CD14-positive monocyte (primary cell): ENCODE results near the gene PTEN. TPM values are rescaled to one million over a fixed set of nuclear protein-coding genes. Genes with fewer than 3 reads are reported as not detected.

Experiments used
- DNase-seq, 3 donors: peaks; one replicate each; pipeline ENCODE4 v3.0.0-alpha.2; 2011 to 2022
- H2AFZ ChIP-seq: 2 replicates; pipeline ENCODE4 v1.6.0; 2012; ENCODE audit warnings: mild to moderate bottlenecking, low read depth, low read length, inconsistent platforms; ENCODE audit not compliant: insufficient read depth, poor library complexity, severe bottlenecking
- H3K27ac ChIP-seq, 2 donors: 1 replicate in 1 of 2; 2 replicates in 1 of 2; pipeline ENCODE4 v1.5.1; 2012 to 2013; ENCODE audit warnings: low read length in 2 of 2, control low read depth in 1 of 2, inconsistent platforms in 1 of 2, low read depth in 1 of 2, mild to moderate bottlenecking in 1 of 2
- H3K27me3 ChIP-seq, 2 donors: one replicate each; pipeline versions ENCODE4 v1.6.0 to v1.6.1; 2011 to 2013; ENCODE audit warnings: low read length in 2 of 2; ENCODE audit not compliant: control insufficient read depth in 2 of 2, insufficient read depth in 2 of 2
- H3K36me3 ChIP-seq, 2 donors: replicated peaks in 1 of 2; 1 replicate in 1 of 2; 2 replicates in 1 of 2; pipeline versions ENCODE4 v1.5.1 to v1.6.1; 2012 to 2013; ENCODE audit warnings: low read length in 2 of 2, control low read depth in 1 of 2, inconsistent platforms in 1 of 2, mild to moderate bottlenecking in 1 of 2; ENCODE audit not compliant: insufficient read depth in 2 of 2, control insufficient read depth in 1 of 2
- H3K4me1 ChIP-seq, 2 donors: 1 replicate in 1 of 2; 2 replicates in 1 of 2; pipeline versions ENCODE4 v1.5.1 to v1.6.1; 2012 to 2013; ENCODE audit warnings: low read length in 2 of 2, control low read depth in 1 of 2, inconsistent platforms in 1 of 2, mild to moderate bottlenecking in 1 of 2, moderate library complexity in 1 of 2; ENCODE audit not compliant: insufficient read depth in 2 of 2, control insufficient read depth in 1 of 2
- H3K4me2 ChIP-seq: replicated peaks from 2 replicates; pipeline ENCODE3; 2012; ENCODE audit warnings: low read length, moderate library complexity, mild to moderate bottlenecking; ENCODE audit not compliant: poor library complexity, severe bottlenecking; ENCODE audit errors: extremely low read depth
- H3K4me3 ChIP-seq, 3 experiments: fragments of 200-600 bp in 1 of 3; sonication (generic) in 1 of 3; replicated peaks in 1 of 3; 1 replicate in 2 of 3; 2 replicates in 1 of 3; pipeline ENCODE4 v1.5.1; 2011 to 2013; ENCODE audit warnings: low read length in 3 of 3, mild to moderate bottlenecking in 3 of 3, control low read depth in 2 of 3, low read depth in 2 of 3, inconsistent platforms in 1 of 3, moderate library complexity in 1 of 3
- H3K79me2 ChIP-seq: 2 replicates; pipeline ENCODE4 v1.6.0; 2012; ENCODE audit warnings: mild to moderate bottlenecking, control low read depth, inconsistent platforms, low read length, moderate library complexity; ENCODE audit not compliant: insufficient read depth
- H3K9ac ChIP-seq: 2 replicates; pipeline ENCODE4 v1.6.0; 2017; ENCODE audit warnings: low read length, mild to moderate bottlenecking; ENCODE audit not compliant: insufficient read depth, poor library complexity, severe bottlenecking
- H3K9me3 ChIP-seq, 2 donors: replicated peaks in 1 of 2; 1 replicate in 1 of 2; 2 replicates in 1 of 2; pipeline versions ENCODE4 v1.5.1 to v1.6.1; 2012 to 2013; ENCODE audit warnings: low read length in 2 of 2, control low read depth in 1 of 2; ENCODE audit not compliant: control insufficient read depth in 1 of 2, insufficient read depth in 1 of 2
- H4K20me1 ChIP-seq: 2 replicates; pipeline ENCODE4 v1.6.0; 2012; ENCODE audit warnings: mild to moderate bottlenecking, low read length, control low read depth, moderate library complexity; ENCODE audit not compliant: insufficient read depth
- H3K27ac Mint-ChIP-seq, 7 donors: one replicate each; pipeline ENCODE4 v1.8.0; 2020; ENCODE audit warnings: mild to moderate bottlenecking in 7 of 7, mixed read lengths in 7 of 7, moderate library complexity in 6 of 7, inconsistent platforms in 2 of 7
- H3K27me3 Mint-ChIP-seq, 3 donors: one replicate each; pipeline ENCODE4 v1.8.0; 2021 to 2022; ENCODE audit warnings: low read depth in 3 of 3, mild to moderate bottlenecking in 3 of 3, mixed read lengths in 3 of 3, moderate library complexity in 3 of 3, inconsistent platforms in 1 of 3
- H3K36me3 Mint-ChIP-seq, 2 donors: one replicate each; pipeline ENCODE4 v1.8.0; 2020; ENCODE audit warnings: mixed read lengths in 2 of 2, inconsistent platforms in 1 of 2, mild to moderate bottlenecking in 1 of 2
- H3K4me1 Mint-ChIP-seq: one replicate; pipeline ENCODE4 v1.8.0; 2020; ENCODE audit warnings: mild to moderate bottlenecking, mixed read lengths
- H3K4me3 Mint-ChIP-seq, 2 donors: one replicate each; pipeline ENCODE4 v1.8.0; 2020; ENCODE audit warnings: mild to moderate bottlenecking in 2 of 2, mixed read lengths in 2 of 2, moderate library complexity in 1 of 2
- H3K9me3 Mint-ChIP-seq, 7 donors: one replicate each; pipeline ENCODE4 v1.8.0; 2020 to 2022; ENCODE audit warnings: mixed read lengths in 7 of 7, mild to moderate bottlenecking in 6 of 7, moderate library complexity in 6 of 7, inconsistent platforms in 2 of 7
- intact Hi-C, 2 donors: fragments of 100-400 bp; cut with micrococcal nuclease; formaldehyde crosslinking; loops; one replicate each; pipeline versions ENCODE4 v1.15.0 to v1.15.1; 2023
- polyA plus RNA-seq, 3 donors: library from polyadenylated mRNA; depleted of rRNA in 1 of 3; unstranded in 2 of 3; stranded (reverse) in 1 of 3; fragments of 300-500 nt in 2 of 3; fragments of >200 nt in 1 of 3; fragmentation: Illumina TruSeq in 2 of 3; gene quantifications; 1 replicate in 2 of 3; 2 replicates in 1 of 3; pipeline ENCODE4 v1.2.3, GENCODE V29; 2012 to 2021
- TF ChIP-seq, protein P1 (sequence below): fragments of 200-600 bp; IDR thresholded peaks from one replicate; pipeline ENCODE4 v1.8.0; 2022; ENCODE audit warnings: antibody characterized with exemption, mild to moderate bottlenecking

PTEN gene
- polyA plus RNA-seq, 3 donors: 30.5 to 57.6 (median 37.7) TPM

DNA sequence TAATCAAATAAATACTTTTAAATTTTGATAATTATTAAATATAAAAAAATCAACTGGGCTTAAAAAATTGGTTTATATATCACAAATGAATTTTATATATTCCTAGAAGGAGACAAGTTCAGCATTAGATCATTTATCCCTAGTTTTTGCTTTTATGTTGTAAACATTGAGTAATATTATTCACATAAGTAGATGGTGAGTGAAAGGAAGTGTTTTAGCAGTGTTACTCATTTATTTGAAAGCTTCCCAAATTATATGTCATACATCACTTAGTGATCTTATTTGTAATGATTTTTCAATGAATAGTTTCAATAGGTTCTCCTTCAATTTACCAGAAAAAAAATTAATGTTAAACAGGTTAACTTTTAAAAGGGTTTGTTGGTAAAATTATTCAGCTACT lies 15.9 kb upstream of the PTEN start:
- peaks cover 10% of the 10 kb centered on the region for H3K4me1 Mint-ChIP-seq
- H3K4me3 Mint-ChIP-seq: no peak overlapping the region
- no peaks in the 10 kb centered on the region for H3K36me3 ChIP-seq
- H3K9me3 Mint-ChIP-seq: no peaks in the 10 kb centered on the region
- H3K27me3 Mint-ChIP-seq: peaks cover 0 to 1% (median 0%) of the 10 kb centered on the region in 3 donors
- no peak overlapping the region for H2AFZ ChIP-seq
- DNase-seq: no peak
- no peaks in the 10 kb centered on the region for H4K20me1 ChIP-seq
- no peak overlapping the region for H3K27ac ChIP-seq
- H3K4me3 ChIP-seq: no peak overlapping the region
- H3K9me3 ChIP-seq: no peaks in the 10 kb centered on the region
- H3K4me1 ChIP-seq: peaks cover 0 to 6% of the 10 kb centered on the region in 2 donors
- H3K9ac ChIP-seq: no peak overlapping the region
- no peak overlapping the region for H3K27ac Mint-ChIP-seq
- TF ChIP-seq, protein P1, sequence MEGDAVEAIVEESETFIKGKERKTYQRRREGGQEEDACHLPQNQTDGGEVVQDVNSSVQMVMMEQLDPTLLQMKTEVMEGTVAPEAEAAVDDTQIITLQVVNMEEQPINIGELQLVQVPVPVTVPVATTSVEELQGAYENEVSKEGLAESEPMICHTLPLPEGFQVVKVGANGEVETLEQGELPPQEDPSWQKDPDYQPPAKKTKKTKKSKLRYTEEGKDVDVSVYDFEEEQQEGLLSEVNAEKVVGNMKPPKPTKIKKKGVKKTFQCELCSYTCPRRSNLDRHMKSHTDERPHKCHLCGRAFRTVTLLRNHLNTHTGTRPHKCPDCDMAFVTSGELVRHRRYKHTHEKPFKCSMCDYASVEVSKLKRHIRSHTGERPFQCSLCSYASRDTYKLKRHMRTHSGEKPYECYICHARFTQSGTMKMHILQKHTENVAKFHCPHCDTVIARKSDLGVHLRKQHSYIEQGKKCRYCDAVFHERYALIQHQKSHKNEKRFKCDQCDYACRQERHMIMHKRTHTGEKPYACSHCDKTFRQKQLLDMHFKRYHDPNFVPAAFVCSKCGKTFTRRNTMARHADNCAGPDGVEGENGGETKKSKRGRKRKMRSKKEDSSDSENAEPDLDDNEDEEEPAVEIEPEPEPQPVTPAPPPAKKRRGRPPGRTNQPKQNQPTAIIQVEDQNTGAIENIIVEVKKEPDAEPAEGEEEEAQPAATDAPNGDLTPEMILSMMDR: no peak
- H3K36me3 Mint-ChIP-seq: no peaks in the 10 kb centered on the region
- H3K4me2 ChIP-seq: no peak overlapping the region
- no peaks in the 10 kb centered on the region for H3K79me2 ChIP-seq
- intact Hi-C loops: no loop called here
- no peaks in the 10 kb centered on the region for H3K27me3 ChIP-seq

DNA sequence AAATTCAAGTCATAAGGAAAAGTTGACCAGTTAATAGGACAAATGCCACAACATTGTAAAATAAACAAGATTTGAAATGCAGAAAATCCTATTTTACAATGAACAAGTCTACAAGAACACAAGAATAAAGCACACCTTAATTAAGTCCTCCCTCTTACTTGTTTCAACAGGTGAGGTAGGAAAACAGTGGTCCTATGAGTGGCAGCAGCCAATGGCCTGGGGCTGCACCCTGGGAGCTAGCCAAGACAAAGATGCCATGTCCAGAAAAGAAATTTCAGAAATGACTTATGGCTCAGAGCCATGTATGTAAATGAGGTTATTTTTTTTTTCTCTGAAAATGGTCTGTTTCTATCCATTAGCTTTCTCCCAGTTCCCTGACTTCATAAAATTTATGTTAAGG lies 14.4 kb upstream of the PTEN start:
- H3K79me2 ChIP-seq: no peaks in the 10 kb centered on the region
- no peaks in the 10 kb centered on the region for H3K36me3 ChIP-seq
- Mint-ChIP-seq H3K9me3 (no peaks in the 10 kb centered on the region), H3K27ac (no peak overlapping the region), H3K4me1 (peaks cover 10% of the 10 kb centered on the region), H3K4me3 (no peak overlapping the region), H3K36me3 (no peaks in the 10 kb centered on the region), H3K27me3 (peaks cover 0 to 1% (median 0%) of the 10 kb centered on the region in 3 donors)
- no peak for DNase-seq
- no peak overlapping the region for H3K4me3 ChIP-seq
- H3K27me3 ChIP-seq: no peaks in the 10 kb centered on the region
- H3K9me3 ChIP-seq: no peaks in the 10 kb centered on the region
- H2AFZ ChIP-seq: no peak overlapping the region
- peaks cover 0 to 6% of the 10 kb centered on the region in 2 donors for H3K4me1 ChIP-seq
- no peaks in the 10 kb centered on the region for H4K20me1 ChIP-seq
- TF ChIP-seq, protein P1: no peak
- no peak overlapping the region for H3K4me2 ChIP-seq
- no peak overlapping the region for H3K9ac ChIP-seq
- intact Hi-C loops: no loop called here
- no peak overlapping the region for H3K27ac ChIP-seq
